ENCODE measurements around the gene ZNF839. TPM values are rescaled to one million over a fixed set of nuclear protein-coding genes. Genes with fewer than 3 reads are reported as not detected.

Gene ZNF839
- total RNA-seq, 1 experiment from 2014 or later: 15.1 TPM

DNA sequence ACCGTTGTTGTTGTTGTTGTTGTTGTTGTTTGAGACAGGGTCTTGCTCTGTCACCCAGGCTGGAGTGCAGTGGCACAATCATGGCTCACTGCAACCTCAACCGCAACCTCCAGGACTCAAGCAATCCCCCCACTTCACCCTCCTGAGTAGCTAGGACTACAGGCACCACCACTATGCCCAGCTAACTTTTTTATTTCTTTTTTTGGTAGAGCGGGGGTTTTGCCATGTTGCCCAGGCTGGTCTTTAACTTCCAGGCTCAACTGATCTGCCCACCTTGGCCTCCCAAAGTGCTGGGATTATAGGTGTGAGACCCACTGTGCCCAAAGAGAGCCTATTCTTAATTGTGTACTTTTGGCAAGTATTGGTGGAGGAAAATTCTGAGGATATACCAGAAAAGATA is 40.3 kb upstream of the ZNF839 start:
- Mint-ChIP-seq H3K4me1 (no peaks in the 10 kb centered on the region), H3K4me3 (no peak overlapping the region), H3K27me3 (ENCODE audit: low read depth) (no peaks in the 10 kb centered on the region; the same call in 1 of the 2 replicates), H3K9me3 (peaks cover 7% of the 10 kb centered on the region; the same call in 1 of the 2 replicates), H3K27ac (no peak overlapping the region), H3K36me3 (no peaks in the 10 kb centered on the region)
- TF ChIP-seq EMX1 (CRISPR knock-in tag; IDR thresholded peaks at IDR 0.05): no peak
- no peak for TF ChIP-seq ZNF317 (CRISPR knock-in tag; IDR thresholded peaks at IDR 0.05; ENCODE audit: borderline replicate concordance, low read depth)
- TF ChIP-seq ZNF263 (CRISPR knock-in tag; IDR thresholded peaks at IDR 0.05; ENCODE audit: low read depth): no peak
- TF ChIP-seq, protein P1, sequence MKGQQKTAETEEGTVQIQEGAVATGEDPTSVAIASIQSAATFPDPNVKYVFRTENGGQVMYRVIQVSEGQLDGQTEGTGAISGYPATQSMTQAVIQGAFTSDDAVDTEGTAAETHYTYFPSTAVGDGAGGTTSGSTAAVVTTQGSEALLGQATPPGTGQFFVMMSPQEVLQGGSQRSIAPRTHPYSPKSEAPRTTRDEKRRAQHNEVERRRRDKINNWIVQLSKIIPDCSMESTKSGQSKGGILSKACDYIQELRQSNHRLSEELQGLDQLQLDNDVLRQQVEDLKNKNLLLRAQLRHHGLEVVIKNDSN (CRISPR knock-in tag; IDR thresholded peaks at IDR 0.05): no peak
- no peak for TF ChIP-seq ZBTB21 (CRISPR knock-in tag; IDR thresholded peaks at IDR 0.05; ENCODE audit: borderline replicate concordance)
- TF ChIP-seq NFE2L1 (CRISPR knock-in tag; IDR thresholded peaks at IDR 0.05): no peak
- TF ChIP-seq, protein P2, sequence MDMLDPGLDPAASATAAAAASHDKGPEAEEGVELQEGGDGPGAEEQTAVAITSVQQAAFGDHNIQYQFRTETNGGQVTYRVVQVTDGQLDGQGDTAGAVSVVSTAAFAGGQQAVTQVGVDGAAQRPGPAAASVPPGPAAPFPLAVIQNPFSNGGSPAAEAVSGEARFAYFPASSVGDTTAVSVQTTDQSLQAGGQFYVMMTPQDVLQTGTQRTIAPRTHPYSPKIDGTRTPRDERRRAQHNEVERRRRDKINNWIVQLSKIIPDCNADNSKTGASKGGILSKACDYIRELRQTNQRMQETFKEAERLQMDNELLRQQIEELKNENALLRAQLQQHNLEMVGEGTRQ (CRISPR knock-in tag; IDR thresholded peaks at IDR 0.05): no peak
- no peak for TF ChIP-seq RELA (CRISPR knock-in tag; IDR thresholded peaks at IDR 0.05; ENCODE audit: borderline replicate concordance)
- no peak for TF ChIP-seq GRHL2 (CRISPR knock-in tag; IDR thresholded peaks at IDR 0.05; ENCODE audit: insufficient replicate concordance, severe bottlenecking)
- TF ChIP-seq, protein P3, sequence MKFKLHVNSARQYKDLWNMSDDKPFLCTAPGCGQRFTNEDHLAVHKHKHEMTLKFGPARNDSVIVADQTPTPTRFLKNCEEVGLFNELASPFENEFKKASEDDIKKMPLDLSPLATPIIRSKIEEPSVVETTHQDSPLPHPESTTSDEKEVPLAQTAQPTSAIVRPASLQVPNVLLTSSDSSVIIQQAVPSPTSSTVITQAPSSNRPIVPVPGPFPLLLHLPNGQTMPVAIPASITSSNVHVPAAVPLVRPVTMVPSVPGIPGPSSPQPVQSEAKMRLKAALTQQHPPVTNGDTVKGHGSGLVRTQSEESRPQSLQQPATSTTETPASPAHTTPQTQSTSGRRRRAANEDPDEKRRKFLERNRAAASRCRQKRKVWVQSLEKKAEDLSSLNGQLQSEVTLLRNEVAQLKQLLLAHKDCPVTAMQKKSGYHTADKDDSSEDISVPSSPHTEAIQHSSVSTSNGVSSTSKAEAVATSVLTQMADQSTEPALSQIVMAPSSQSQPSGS (CRISPR knock-in tag; IDR thresholded peaks at IDR 0.05; ENCODE audit: borderline replicate concordance, low read depth): no peak
- TF ChIP-seq, protein P4, sequence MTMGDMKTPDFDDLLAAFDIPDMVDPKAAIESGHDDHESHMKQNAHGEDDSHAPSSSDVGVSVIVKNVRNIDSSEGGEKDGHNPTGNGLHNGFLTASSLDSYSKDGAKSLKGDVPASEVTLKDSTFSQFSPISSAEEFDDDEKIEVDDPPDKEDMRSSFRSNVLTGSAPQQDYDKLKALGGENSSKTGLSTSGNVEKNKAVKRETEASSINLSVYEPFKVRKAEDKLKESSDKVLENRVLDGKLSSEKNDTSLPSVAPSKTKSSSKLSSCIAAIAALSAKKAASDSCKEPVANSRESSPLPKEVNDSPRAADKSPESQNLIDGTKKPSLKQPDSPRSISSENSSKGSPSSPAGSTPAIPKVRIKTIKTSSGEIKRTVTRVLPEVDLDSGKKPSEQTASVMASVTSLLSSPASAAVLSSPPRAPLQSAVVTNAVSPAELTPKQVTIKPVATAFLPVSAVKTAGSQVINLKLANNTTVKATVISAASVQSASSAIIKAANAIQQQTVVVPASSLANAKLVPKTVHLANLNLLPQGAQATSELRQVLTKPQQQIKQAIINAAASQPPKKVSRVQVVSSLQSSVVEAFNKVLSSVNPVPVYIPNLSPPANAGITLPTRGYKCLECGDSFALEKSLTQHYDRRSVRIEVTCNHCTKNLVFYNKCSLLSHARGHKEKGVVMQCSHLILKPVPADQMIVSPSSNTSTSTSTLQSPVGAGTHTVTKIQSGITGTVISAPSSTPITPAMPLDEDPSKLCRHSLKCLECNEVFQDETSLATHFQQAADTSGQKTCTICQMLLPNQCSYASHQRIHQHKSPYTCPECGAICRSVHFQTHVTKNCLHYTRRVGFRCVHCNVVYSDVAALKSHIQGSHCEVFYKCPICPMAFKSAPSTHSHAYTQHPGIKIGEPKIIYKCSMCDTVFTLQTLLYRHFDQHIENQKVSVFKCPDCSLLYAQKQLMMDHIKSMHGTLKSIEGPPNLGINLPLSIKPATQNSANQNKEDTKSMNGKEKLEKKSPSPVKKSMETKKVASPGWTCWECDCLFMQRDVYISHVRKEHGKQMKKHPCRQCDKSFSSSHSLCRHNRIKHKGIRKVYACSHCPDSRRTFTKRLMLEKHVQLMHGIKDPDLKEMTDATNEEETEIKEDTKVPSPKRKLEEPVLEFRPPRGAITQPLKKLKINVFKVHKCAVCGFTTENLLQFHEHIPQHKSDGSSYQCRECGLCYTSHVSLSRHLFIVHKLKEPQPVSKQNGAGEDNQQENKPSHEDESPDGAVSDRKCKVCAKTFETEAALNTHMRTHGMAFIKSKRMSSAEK (CRISPR knock-in tag; IDR thresholded peaks at IDR 0.05; ENCODE audit: borderline replicate concordance): no peak
- no peak for TF ChIP-seq RORB (CRISPR knock-in tag; IDR thresholded peaks at IDR 0.05)
- no peak for TF ChIP-seq ZNF219 (CRISPR knock-in tag; IDR thresholded peaks at IDR 0.05; ENCODE audit: borderline replicate concordance)
- ChIA-PET POLR2A (no interaction called here), CTCF (interaction anchor here (0.6 to 1.1 kb wide), 3 partner anchors 16 to 37 kb away, joined by 3 to 4 read pairs (median 3); no protein-coding TSS in a partner anchor)
- no peak for DNase-seq (ENCODE audit: low spot score)
- ATAC-seq: no peak

DNA sequence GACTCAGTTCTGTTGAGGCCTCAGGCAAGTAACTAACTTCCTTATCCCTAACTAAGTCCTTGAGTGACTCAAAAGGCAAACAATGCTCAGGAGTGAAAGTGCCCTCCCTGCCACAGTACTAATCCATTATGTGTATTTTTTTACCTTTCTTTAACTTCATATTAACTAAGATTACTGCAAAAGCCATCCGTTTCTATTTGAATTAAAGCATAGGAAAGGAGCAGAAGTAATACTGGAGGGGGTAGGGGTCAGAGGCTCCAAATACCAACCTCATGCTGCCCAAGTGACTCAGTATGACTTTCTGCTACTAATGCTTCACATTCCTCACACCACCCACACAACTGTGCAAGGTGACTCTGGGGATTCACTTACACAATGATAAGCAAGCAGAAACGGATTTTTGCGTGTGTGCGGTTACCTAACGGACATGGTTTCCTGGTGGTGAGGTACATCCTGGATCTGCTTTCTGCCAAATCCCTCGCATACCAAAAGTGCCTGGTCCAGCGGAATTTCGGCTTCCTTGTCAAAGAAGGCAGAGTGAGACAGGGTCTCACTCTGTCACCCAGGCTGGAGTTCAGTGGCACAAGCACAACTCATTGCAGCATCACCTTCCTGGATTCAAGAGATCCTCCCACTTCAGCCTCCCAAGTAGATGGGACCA is 39.7 kb upstream of the ZNF839 start:
- H3K4me1 Mint-ChIP-seq: no peaks in the 10 kb centered on the region
- H3K9me3 Mint-ChIP-seq: peaks cover 7% of the 10 kb centered on the region; the same call in 1 of the 2 replicates
- H3K4me3 Mint-ChIP-seq: no peak overlapping the region
- no peak for DNase-seq (ENCODE audit: low spot score)
- no peaks in the 10 kb centered on the region; the same call in 1 of the 2 replicates for H3K27me3 Mint-ChIP-seq (ENCODE audit: low read depth)
- H3K27ac Mint-ChIP-seq: no peak overlapping the region
- H3K36me3 Mint-ChIP-seq: no peaks in the 10 kb centered on the region
- POLR2A ChIA-PET: no interaction called here
- no peak for ATAC-seq
- CTCF ChIA-PET: no interaction called here
- no peak for TF ChIP-seq ZNF219 (CRISPR knock-in tag; IDR thresholded peaks at IDR 0.05; ENCODE audit: borderline replicate concordance)
- TF ChIP-seq ZNF671 (CRISPR knock-in tag; IDR thresholded peaks at IDR 0.05): no peak
- no peak for TF ChIP-seq TEAD1 (CRISPR knock-in tag; IDR thresholded peaks at IDR 0.05)
- TF ChIP-seq, protein P5, sequence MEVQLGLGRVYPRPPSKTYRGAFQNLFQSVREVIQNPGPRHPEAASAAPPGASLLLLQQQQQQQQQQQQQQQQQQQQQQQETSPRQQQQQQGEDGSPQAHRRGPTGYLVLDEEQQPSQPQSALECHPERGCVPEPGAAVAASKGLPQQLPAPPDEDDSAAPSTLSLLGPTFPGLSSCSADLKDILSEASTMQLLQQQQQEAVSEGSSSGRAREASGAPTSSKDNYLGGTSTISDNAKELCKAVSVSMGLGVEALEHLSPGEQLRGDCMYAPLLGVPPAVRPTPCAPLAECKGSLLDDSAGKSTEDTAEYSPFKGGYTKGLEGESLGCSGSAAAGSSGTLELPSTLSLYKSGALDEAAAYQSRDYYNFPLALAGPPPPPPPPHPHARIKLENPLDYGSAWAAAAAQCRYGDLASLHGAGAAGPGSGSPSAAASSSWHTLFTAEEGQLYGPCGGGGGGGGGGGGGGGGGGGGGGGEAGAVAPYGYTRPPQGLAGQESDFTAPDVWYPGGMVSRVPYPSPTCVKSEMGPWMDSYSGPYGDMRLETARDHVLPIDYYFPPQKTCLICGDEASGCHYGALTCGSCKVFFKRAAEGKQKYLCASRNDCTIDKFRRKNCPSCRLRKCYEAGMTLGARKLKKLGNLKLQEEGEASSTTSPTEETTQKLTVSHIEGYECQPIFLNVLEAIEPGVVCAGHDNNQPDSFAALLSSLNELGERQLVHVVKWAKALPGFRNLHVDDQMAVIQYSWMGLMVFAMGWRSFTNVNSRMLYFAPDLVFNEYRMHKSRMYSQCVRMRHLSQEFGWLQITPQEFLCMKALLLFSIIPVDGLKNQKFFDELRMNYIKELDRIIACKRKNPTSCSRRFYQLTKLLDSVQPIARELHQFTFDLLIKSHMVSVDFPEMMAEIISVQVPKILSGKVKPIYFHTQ (CRISPR knock-in tag; IDR thresholded peaks at IDR 0.05): no peak
- TF ChIP-seq ELF4 (CRISPR knock-in tag; IDR thresholded peaks at IDR 0.05; ENCODE audit: low read depth): no peak
- TF ChIP-seq CBFB (CRISPR knock-in tag; IDR thresholded peaks at IDR 0.05; ENCODE audit: low read depth): no peak
- TF ChIP-seq RELA (CRISPR knock-in tag; IDR thresholded peaks at IDR 0.05; ENCODE audit: borderline replicate concordance): no peak
- TF ChIP-seq, protein P3 (CRISPR knock-in tag; IDR thresholded peaks at IDR 0.05; ENCODE audit: borderline replicate concordance, low read depth): no peak
- TF ChIP-seq ESRRA (CRISPR knock-in tag; IDR thresholded peaks at IDR 0.05; ENCODE audit: borderline replicate concordance): no peak
- TF ChIP-seq, protein P6, sequence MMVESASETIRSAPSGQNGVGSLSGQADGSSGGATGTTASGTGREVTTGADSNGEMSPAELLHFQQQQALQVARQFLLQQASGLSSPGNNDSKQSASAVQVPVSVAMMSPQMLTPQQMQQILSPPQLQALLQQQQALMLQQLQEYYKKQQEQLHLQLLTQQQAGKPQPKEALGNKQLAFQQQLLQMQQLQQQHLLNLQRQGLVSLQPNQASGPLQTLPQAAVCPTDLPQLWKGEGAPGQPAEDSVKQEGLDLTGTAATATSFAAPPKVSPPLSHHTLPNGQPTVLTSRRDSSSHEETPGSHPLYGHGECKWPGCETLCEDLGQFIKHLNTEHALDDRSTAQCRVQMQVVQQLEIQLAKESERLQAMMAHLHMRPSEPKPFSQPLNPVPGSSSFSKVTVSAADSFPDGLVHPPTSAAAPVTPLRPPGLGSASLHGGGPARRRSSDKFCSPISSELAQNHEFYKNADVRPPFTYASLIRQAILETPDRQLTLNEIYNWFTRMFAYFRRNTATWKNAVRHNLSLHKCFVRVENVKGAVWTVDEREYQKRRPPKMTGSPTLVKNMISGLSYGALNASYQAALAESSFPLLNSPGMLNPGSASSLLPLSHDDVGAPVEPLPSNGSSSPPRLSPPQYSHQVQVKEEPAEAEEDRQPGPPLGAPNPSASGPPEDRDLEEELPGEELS (CRISPR knock-in tag; IDR thresholded peaks at IDR 0.05): no peak

Data from WTC11 (cell line).